AG09319 (cell line): ENCODE measurements around the gene RIOK3.

Experiments
- DNase-seq: peaks from one replicate; pipeline ENCODE4 v3.0.0-alpha.2; 2010; ENCODE audit warnings: low read depth; ENCODE audit errors: extremely low read depth
- TF ChIP-seq, protein P1 (sequence below): IDR thresholded peaks from 2 replicates; pipeline ENCODE4 v1.5.1; 2011; ENCODE audit warnings: low read depth, mild to moderate bottlenecking, inconsistent platforms, low read length, moderate library complexity

The RIOK3 gene

GRCh38 chr18:23512641-23513040 lies 59.6 kb downstream of the RIOK3 start:
- DNase-seq: no peak
- TF ChIP-seq, protein P1, sequence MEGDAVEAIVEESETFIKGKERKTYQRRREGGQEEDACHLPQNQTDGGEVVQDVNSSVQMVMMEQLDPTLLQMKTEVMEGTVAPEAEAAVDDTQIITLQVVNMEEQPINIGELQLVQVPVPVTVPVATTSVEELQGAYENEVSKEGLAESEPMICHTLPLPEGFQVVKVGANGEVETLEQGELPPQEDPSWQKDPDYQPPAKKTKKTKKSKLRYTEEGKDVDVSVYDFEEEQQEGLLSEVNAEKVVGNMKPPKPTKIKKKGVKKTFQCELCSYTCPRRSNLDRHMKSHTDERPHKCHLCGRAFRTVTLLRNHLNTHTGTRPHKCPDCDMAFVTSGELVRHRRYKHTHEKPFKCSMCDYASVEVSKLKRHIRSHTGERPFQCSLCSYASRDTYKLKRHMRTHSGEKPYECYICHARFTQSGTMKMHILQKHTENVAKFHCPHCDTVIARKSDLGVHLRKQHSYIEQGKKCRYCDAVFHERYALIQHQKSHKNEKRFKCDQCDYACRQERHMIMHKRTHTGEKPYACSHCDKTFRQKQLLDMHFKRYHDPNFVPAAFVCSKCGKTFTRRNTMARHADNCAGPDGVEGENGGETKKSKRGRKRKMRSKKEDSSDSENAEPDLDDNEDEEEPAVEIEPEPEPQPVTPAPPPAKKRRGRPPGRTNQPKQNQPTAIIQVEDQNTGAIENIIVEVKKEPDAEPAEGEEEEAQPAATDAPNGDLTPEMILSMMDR: no peak

DNA sequence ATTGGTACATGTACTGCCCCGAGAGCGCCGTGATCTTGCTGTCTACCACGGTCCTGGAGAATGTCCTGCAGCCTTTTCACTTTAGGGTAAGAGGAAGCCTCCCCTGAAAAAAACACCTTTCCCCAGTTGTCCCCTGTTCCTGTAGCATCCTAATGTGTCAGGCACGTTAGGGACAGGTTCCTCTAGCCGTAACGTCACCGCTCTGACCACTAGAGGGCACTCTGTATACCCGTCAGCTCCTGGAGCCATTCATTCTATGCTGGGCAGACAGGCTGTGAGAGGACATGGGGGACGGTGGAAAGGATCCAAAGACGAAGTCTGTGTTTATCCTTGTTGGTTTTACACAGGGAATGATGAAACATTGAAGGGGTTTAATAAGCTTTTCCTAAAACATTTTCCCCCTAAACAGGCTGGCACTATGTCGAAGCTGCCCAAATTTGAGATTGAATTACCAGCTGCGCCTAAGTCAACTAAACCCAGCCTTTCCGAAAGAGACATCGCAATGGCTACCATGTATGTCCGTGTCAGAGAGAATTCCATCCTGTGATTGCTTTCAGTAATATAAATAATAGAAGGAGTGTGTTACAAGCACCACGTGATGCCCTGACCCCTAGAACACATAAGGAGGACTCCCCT lies 62.9 kb downstream of the RIOK3 start:
- TF ChIP-seq, protein P1: peak; percentile 92
- peak; percentile 52 for DNase-seq

DNA sequence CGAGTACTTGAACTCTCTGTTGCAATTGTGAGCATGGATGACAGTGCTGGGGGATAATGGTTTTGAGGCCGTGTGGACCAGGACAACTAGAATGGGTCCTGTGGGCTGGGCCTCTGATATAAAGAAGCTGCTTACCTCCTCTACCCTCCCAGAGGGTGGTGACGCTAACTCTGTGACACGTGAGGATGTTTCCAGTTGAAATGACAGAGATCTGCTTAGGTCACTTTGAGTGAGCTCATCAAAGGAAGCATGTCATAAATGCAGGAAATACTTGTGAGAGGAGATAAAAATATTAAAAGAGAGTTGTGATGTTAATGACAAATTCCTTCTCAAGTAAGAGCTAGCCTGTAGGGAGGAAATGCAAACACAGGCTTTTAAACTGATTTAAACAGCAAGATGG lies 66.6 kb downstream of the RIOK3 start:
- DNase-seq: no peak
- TF ChIP-seq, protein P1: no peak

DNA sequence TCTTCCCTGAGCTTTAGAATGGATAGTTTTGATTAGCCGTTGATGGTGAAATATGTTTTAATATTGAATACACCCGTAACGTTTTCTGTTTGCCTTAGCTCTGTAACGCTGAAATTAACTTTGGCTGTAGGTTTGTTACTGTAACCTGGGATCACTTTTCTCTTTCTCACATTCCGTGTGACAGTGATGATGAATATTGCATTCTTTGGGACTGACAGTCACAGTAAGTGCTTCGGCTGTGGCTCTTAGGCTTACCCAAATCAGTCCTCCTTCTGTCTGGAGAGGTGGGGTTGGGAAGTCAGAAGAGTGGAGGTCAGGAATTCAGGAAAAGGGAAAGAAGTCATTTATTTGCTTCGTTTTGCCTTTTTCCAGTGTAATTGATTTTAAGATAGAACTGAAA lies 68.2 kb downstream of the RIOK3 start:
- no peak for DNase-seq
- TF ChIP-seq, protein P1: no peak

GRCh38 chr18:23521907-23522306 lies 68.8 kb downstream of the RIOK3 start:
- DNase-seq: no peak
- TF ChIP-seq, protein P1: no peak

- TF ChIP-seq, protein P1: no peak
- DNase-seq: peak; percentile 87
Measured at GRCh38 chr18:23523429-23524212, 70.5 kb downstream of the RIOK3 start.

DNA sequence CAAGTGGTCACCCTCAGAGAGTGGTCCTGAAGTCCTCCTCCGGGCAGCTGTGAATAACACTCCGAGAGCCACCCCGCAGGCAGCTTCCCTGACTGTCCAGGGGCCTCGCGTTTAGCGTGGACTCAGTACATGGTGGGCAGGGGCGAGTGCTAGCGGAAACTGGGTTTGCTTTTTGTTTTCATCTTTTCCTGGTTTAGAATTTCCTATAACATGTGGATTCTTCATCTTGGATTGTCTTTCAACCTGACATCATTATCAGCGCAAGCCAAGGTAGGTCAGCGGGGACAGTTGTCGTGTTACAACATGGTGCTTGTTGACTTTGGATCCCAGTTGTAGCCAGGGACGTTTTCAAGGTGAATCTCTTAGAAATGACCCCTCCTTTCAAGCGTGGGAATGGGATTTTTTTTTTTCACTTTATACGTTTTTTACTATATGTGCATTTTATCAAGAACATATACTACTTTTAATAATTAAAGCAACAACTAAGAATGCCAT lies 71.2 kb downstream of the RIOK3 start:
- TF ChIP-seq, protein P1: no peak
- no peak for DNase-seq
